ACC112 (cell line): ENCODE data around the gene KLHDC3.

Experiments used
- H2AFZ ChIP-seq: fragments of 200-600 bp; sonication (generic); one replicate; pipeline ENCODE4 v1.6.0; 2017; ENCODE audit warnings: antibody characterized with exemption, low read length; ENCODE audit not compliant: unreplicated experiment
- H3K27ac ChIP-seq: fragments of 200-600 bp; sonication (generic); 2 replicates; pipeline ENCODE4 v1.5.1; 2014; ENCODE audit warnings: low read depth, mild to moderate bottlenecking, antibody characterized with exemption, low read length, moderate library complexity
- H3K27me3 ChIP-seq: fragments of 200-600 bp; sonication (generic); 2 replicates; pipeline ENCODE4 v1.6.1; 2014; ENCODE audit warnings: mild to moderate bottlenecking, antibody characterized with exemption, low read length, moderate library complexity, mixed read lengths; ENCODE audit not compliant: insufficient read depth
- H3K36me3 ChIP-seq: fragments of 200-600 bp; sonication (generic); 2 replicates; pipeline ENCODE4 v1.6.1; 2016; ENCODE audit warnings: mild to moderate bottlenecking, antibody characterized with exemption, low read length, moderate library complexity, mixed read lengths; ENCODE audit not compliant: insufficient read depth
- H3K4me1 ChIP-seq: fragments of 200-600 bp; sonication (generic); one replicate; pipeline ENCODE4 v1.6.1; 2016; ENCODE audit warnings: low read length, mixed read lengths; ENCODE audit not compliant: insufficient read depth, unreplicated experiment, control insufficient read depth
- H3K4me3 ChIP-seq: fragments of 200-600 bp; sonication (generic); 2 replicates; pipeline ENCODE4 v1.5.1; 2014; ENCODE audit warnings: mild to moderate bottlenecking, low read depth, low read length
- H3K79me2 ChIP-seq: fragments of 200-600 bp; sonication (generic); one replicate; pipeline ENCODE4 v1.6.0; 2016; ENCODE audit warnings: low read length; ENCODE audit not compliant: control insufficient read depth, unreplicated experiment, insufficient read depth

KLHDC3 gene

GRCh38 chr6:43054206-43054943 lies 40.3 kb downstream of the KLHDC3 start:
- Histone ChIP-seq H3K27ac (peak overlapping the region; percentile 71), H3K79me2 (peaks cover 42% of the 10 kb centered on the region), H2AFZ (peak overlapping the region; percentile 64), H3K27me3 (no peaks in the 10 kb centered on the region), H3K4me1 (peaks cover 32% of the 10 kb centered on the region), H3K4me3 (peak overlapping the region; percentile 88), H3K36me3 (peaks cover 10% of the 10 kb centered on the region; the same call in 1 of the 2 replicates)

- Histone ChIP-seq H3K4me1 (peaks cover 34% of the 10 kb centered on the region), H3K36me3 (0 out of 2 replicates have a peak, but pooled peaks cover 4% of the 10 kb centered on the region), H3K79me2 (peaks cover 38% of the 10 kb centered on the region), H3K27me3 (no peaks in the 10 kb centered on the region), H3K27ac (no peak overlapping the region), H2AFZ (no peak overlapping the region), H3K4me3 (no peak overlapping the region)
These were observed 41.9 kb downstream of the KLHDC3 start for GRCh38 chr6:43055966-43056365.

- Histone ChIP-seq H3K27me3 (no peaks in the 10 kb centered on the region), H3K4me3 (peak overlapping the region; percentile 92), H2AFZ (no peak overlapping the region), H3K79me2 (peaks cover 15% of the 10 kb centered on the region), H3K36me3 (0 out of 2 replicates have a peak, but pooled peaks cover 4% of the 10 kb centered on the region), H3K27ac (no peak overlapping the region), H3K4me1 (peaks cover 16% of the 10 kb centered on the region)
These were observed 44.5 kb downstream of the KLHDC3 start for GRCh38 chr6:43058531-43058930.

- H3K27ac ChIP-seq: peak within 1 kb of the TSS; percentile 50
- H3K27me3 ChIP-seq: no peaks in the 10 kb centered on the region
- peaks cover 15% of the 10 kb centered on the region for H3K79me2 ChIP-seq
- H2AFZ ChIP-seq: peak within 1 kb of the TSS; percentile 82
- peaks cover 11% of the 10 kb centered on the region for H3K4me1 ChIP-seq
- H3K36me3 ChIP-seq: 0 out of 2 replicates have a peak, but pooled peaks cover 4% of the 10 kb centered on the region
- H3K4me3 ChIP-seq: peak within 1 kb of the TSS; percentile 92
These were observed 45.4 kb downstream of the KLHDC3 start, which contains the start of the genes KLC4 and MRPL2 for GRCh38 chr6:43059168-43060033. TSS of gene KLC4 (plus strand) at chr6:43059631. CDS start at chr6:43061336, 1,705 bp downstream. TSS of gene MRPL2 (minus strand) at chr6:43059434. CDS start at chr6:43059381, 53 bp downstream.

GRCh38 chr6:43060034-43060754 lies 46.1 kb downstream of the KLHDC3 start:
- no peaks in the 10 kb centered on the region for H3K27me3 ChIP-seq
- peak overlapping the region; percentile 50; the same call in 1 of the 2 replicates for H3K27ac ChIP-seq
- H2AFZ ChIP-seq: peak overlapping the region; percentile 82

GRCh38 chr6:43060755-43061633 lies 46.9 kb downstream of the KLHDC3 start:
- Histone ChIP-seq H3K36me3 (0 out of 2 replicates have a peak, but pooled peaks cover 4% of the 10 kb centered on the region), H2AFZ (no peak overlapping the region), H3K4me3 (peak overlapping the region; percentile 92)

More at GRCh38 chr6:43060034-43060754, 46.1 kb downstream of the KLHDC3 start:
- H3K4me3 ChIP-seq: peak overlapping the region; percentile 92
- H3K36me3 ChIP-seq: 0 out of 2 replicates have a peak, but pooled peaks cover 4% of the 10 kb centered on the region
- peaks cover 15% of the 10 kb centered on the region for H3K79me2 ChIP-seq
- peaks cover 11% of the 10 kb centered on the region for H3K4me1 ChIP-seq

GRCh38 chr6:43061861-43062260 lies 47.8 kb downstream of the KLHDC3 start:
- Histone ChIP-seq H3K36me3 (0 out of 2 replicates have a peak, but pooled peaks cover 4% of the 10 kb centered on the region), H3K4me3 (no peak overlapping the region), H3K79me2 (peaks cover 15% of the 10 kb centered on the region), H2AFZ (no peak overlapping the region), H3K4me1 (peaks cover 11% of the 10 kb centered on the region), H3K27me3 (no peaks in the 10 kb centered on the region), H3K27ac (no peak overlapping the region)

More at GRCh38 chr6:43060755-43061633, 46.9 kb downstream of the KLHDC3 start:
- Histone ChIP-seq H3K27ac (no peak overlapping the region), H3K79me2 (peaks cover 15% of the 10 kb centered on the region), H3K4me1 (peaks cover 11% of the 10 kb centered on the region), H3K27me3 (no peaks in the 10 kb centered on the region)

- Histone ChIP-seq H2AFZ (no peak overlapping the region), H3K4me1 (peaks cover 11% of the 10 kb centered on the region), H3K4me3 (no peak overlapping the region), H3K27me3 (no peaks in the 10 kb centered on the region), H3K27ac (no peak overlapping the region), H3K36me3 (0 out of 2 replicates have a peak, but pooled peaks cover 2% of the 10 kb centered on the region), H3K79me2 (peaks cover 14% of the 10 kb centered on the region)
These were observed 48.8 kb downstream of the KLHDC3 start for GRCh38 chr6:43062818-43063217.

GRCh38 chr6:43070028-43070632 lies 56.1 kb downstream of the KLHDC3 start:
- H3K36me3 ChIP-seq: no peaks in the 10 kb centered on the region
- H3K4me3 ChIP-seq: no peak overlapping the region
- peaks cover 1% of the 10 kb centered on the region for H3K4me1 ChIP-seq
- H3K27ac ChIP-seq: no peak overlapping the region
- no peak overlapping the region for H2AFZ ChIP-seq
- no peaks in the 10 kb centered on the region for H3K27me3 ChIP-seq
- no peaks in the 10 kb centered on the region for H3K79me2 ChIP-seq
